K562 (cell line): ENCODE measurements around the gene ST3GAL3. TPM values are rescaled to one million over a fixed set of nuclear protein-coding genes. Genes with fewer than 3 reads are reported as not detected.

ENCODE experiments used
- ATAC-seq: fragments of 200-7000 bp; cut with Tn5 transposase; 3 replicates; pipeline ENCODE4 v1.9.1; 2020; ENCODE audit warnings: moderate library complexity
- BruUV-seq: library from RNA; stranded (reverse); fragments of 400-500 nt; replicated peaks from 2 replicates; lab custom pipeline; 2021; lab: Mats Ljungman, UMichigan
- CTCF ChIA-PET: fragments of 300-600 bp; formaldehyde crosslinking; extraction: SDS; loops from one replicate; lab custom pipeline; 2021; ENCODE audit warnings: low intra/inter-chr PET ratio; lab: Yijun Ruan, JAX
- POLR2A ChIA-PET: fragments of 300-600, 350-650 bp; sonication (Branson Sonifier 250); formaldehyde crosslinking; extraction: SDS; loops from one replicate; lab custom pipeline; 2021; ENCODE audit warnings: antibody characterized with exemption, inconsistent platforms; lab: Yijun Ruan, JAX
- DNase-seq, 4 experiments: peaks; one replicate each; pipeline versions ENCODE4 v3.0.0 to v3.0.0-alpha.2; 2011 to 2018; ENCODE audit warnings: low spot score in 3 of 4, mixed read lengths in 3 of 4; ENCODE audit errors: extremely low read depth in 1 of 4
- FAIRE-seq: peaks from 2 replicates; lab custom pipeline; 2011; peaks lifted over from hg19 to GRCh38; lab: Jason Lieb, UNC
- H2AFZ ChIP-seq: 2 replicates; pipeline ENCODE4 v1.6.0; 2011; ENCODE audit warnings: low read depth, low read length, control low read depth, inconsistent platforms
- H3K27ac ChIP-seq: fragments of 200-600 bp; 3 replicates; pipeline ENCODE4 v1.8.0; 2011; ENCODE audit warnings: low read depth, mild to moderate bottlenecking, control low read depth, inconsistent platforms, low read length, moderate library complexity, mixed read lengths; ENCODE audit errors: extremely low read depth
- H3K27me3 ChIP-seq, 2 experiments: fragments of 300-600 bp in 1 of 2; 2 replicates in 1 of 2; 3 replicates in 1 of 2; pipeline versions ENCODE4 v1.6.0 to v1.8.0; 2011; ENCODE audit warnings: inconsistent platforms in 2 of 2, low read length in 2 of 2, mild to moderate bottlenecking in 1 of 2, mixed read lengths in 1 of 2, moderate library complexity in 1 of 2; ENCODE audit not compliant: control insufficient read depth in 2 of 2, insufficient read depth in 2 of 2
- H3K36me3 ChIP-seq: fragments of 300-600 bp; 3 replicates; pipeline ENCODE4 v1.8.0; 2011; ENCODE audit warnings: mild to moderate bottlenecking, low read length, inconsistent platforms; ENCODE audit not compliant: control insufficient read depth, insufficient read depth
- H3K4me1 ChIP-seq, 2 experiments: fragments of 200-600 bp in 1 of 2; replicated peaks in 1 of 2; 2 replicates in 1 of 2; 3 replicates in 1 of 2; pipeline versions ENCODE4 v1.5.1 to v1.8.0; 2011; ENCODE audit warnings: inconsistent platforms in 2 of 2, low read length in 2 of 2, mild to moderate bottlenecking in 1 of 2, mixed read lengths in 1 of 2, moderate library complexity in 1 of 2; ENCODE audit not compliant: control insufficient read depth in 2 of 2, insufficient read depth in 2 of 2
- H3K4me2 ChIP-seq: 2 replicates; pipeline ENCODE4 v1.6.1; 2011; ENCODE audit warnings: low read length, control low read depth, inconsistent platforms, mixed read lengths; ENCODE audit not compliant: insufficient read depth
- H3K4me3 ChIP-seq: fragments of 200-600 bp; sonication (generic), shearing (Covaris generic); 2 replicates; pipeline ENCODE4 v1.5.1; 2016; ENCODE audit warnings: control low read depth, inconsistent platforms
- H3K79me2 ChIP-seq: fragments of 200-600 bp; 3 replicates; pipeline ENCODE4 v1.8.0; 2011; ENCODE audit warnings: low read length, inconsistent platforms; ENCODE audit not compliant: control insufficient read depth, insufficient read depth
- H3K9ac ChIP-seq, 2 experiments: 2 replicates each; pipeline versions ENCODE4 v1.6.0 to v1.6.1; 2011; ENCODE audit warnings: low read depth in 2 of 2, low read length in 2 of 2, control low read depth in 1 of 2, inconsistent platforms in 1 of 2, mild to moderate bottlenecking in 1 of 2, mixed read lengths in 1 of 2; ENCODE audit not compliant: insufficient read depth in 1 of 2
- H3K9me1 ChIP-seq: one replicate; pipeline ENCODE4 v1.6.0; 2011; ENCODE audit warnings: inconsistent platforms, mild to moderate bottlenecking, low read length, moderate library complexity; ENCODE audit not compliant: control insufficient read depth, insufficient read depth
- H3K9me3 ChIP-seq: replicated peaks from 2 replicates; pipeline ENCODE4 v1.5.1; 2011; ENCODE audit warnings: low read depth, low read length, inconsistent platforms; ENCODE audit not compliant: control insufficient read depth, insufficient read depth
- H4K20me1 ChIP-seq: replicated peaks from 2 replicates; pipeline ENCODE4 v1.6.1; 2011; ENCODE audit warnings: low read length, inconsistent platforms, mixed read lengths; ENCODE audit not compliant: control insufficient read depth, insufficient read depth
- CSDE1 ChIP-seq, 2 experiments: fragments of 450-650 bp; IDR thresholded peaks; 2 replicates each; pipeline ENCODE4 v1.6.1; 2016; ENCODE audit warnings: mild to moderate bottlenecking in 1 of 2
- CXXC5 ChIP-seq: fragments of 250-450 bp; sonication (Bioruptor Pico); IDR thresholded peaks from 2 replicates; pipeline ENCODE4 v1.8.0; 2022; ENCODE audit warnings: inconsistent platforms, mild to moderate bottlenecking, moderate library complexity
- KLF16 ChIP-seq: IDR thresholded peaks from 2 replicates; pipeline ENCODE4 v1.6.1; 2016; ENCODE audit warnings: antibody characterized with exemption
- L3MBTL2 ChIP-seq: fragments of 450-650 bp; IDR thresholded peaks from 2 replicates; pipeline ENCODE4 v1.6.1; 2016; ENCODE audit warnings: mild to moderate bottlenecking, moderate library complexity
- POLR2AphosphoS5 ChIP-seq: IDR thresholded peaks from 2 replicates; pipeline ENCODE4 v1.6.1; 2011; ENCODE audit warnings: mild to moderate bottlenecking, low read depth, low read length, moderate library complexity; ENCODE audit not compliant: control insufficient read depth, insufficient read depth
- SAP30 ChIP-seq: fragments of 200-600 bp; sonication (generic); IDR thresholded peaks from 2 replicates; pipeline ENCODE4 v1.6.1; 2012; ENCODE audit warnings: borderline replicate concordance, low read depth, mild to moderate bottlenecking, moderate library complexity, low read length, control low read depth, inconsistent platforms; ENCODE audit not compliant: insufficient read depth, poor library complexity, severe bottlenecking
- SMARCA5 ChIP-seq: fragments of 450-650 bp; IDR thresholded peaks from 2 replicates; pipeline ENCODE4 v1.6.1; 2016
- SMARCB1 ChIP-seq: IDR thresholded peaks from 2 replicates; pipeline ENCODE4 v1.6.1; 2011; ENCODE audit warnings: improper control_type of control experiment, low read depth; ENCODE audit not compliant: insufficient read length
- SRSF1 ChIP-seq: fragments of 200-400 bp; formaldehyde crosslinking; IDR thresholded peaks from 2 replicates; pipeline ENCODE4 v1.6.1; 2017; ENCODE audit warnings: mild to moderate bottlenecking, low read depth, low read length, moderate library complexity
- TAF7 ChIP-seq: fragments of 450-650 bp; IDR thresholded peaks from 2 replicates; pipeline ENCODE4 v1.6.1; 2016; ENCODE audit warnings: missing genetic modification characterization, missing compliant biosample characterization
- ZNF134 ChIP-seq: fragments of 250-450 bp; sonication (Bioruptor Pico); conservative IDR thresholded peaks from 2 replicates; pipeline ENCODE4 v1.4.0; 2020
- ZNF184 ChIP-seq: sonication (generic); formaldehyde crosslinking; IDR thresholded peaks from 2 replicates; pipeline ENCODE4 v1.5.0; 2020; ENCODE audit warnings: missing genetic modification reagents
- ZNF232 ChIP-seq: sonication (generic); formaldehyde crosslinking; IDR thresholded peaks from 2 replicates; pipeline ENCODE4 v1.8.0; 2022; ENCODE audit warnings: mild to moderate bottlenecking, missing genetic modification reagents
- ZNF311 ChIP-seq: fragments of 250-450 bp; sonication (Bioruptor Pico); IDR thresholded peaks from 2 replicates; pipeline ENCODE4 v1.4.0; 2020; ENCODE audit warnings: mild to moderate bottlenecking, moderate library complexity
- ZNF316 ChIP-seq: fragments of 450-650 bp; IDR thresholded peaks from 2 replicates; pipeline ENCODE4 v1.6.1; 2016
- ZNF449 ChIP-seq: fragments of 250-450 bp; sonication (Bioruptor Pico); IDR thresholded peaks from 2 replicates; pipeline ENCODE4 v1.8.0; 2022; ENCODE audit warnings: moderate library complexity, mild to moderate bottlenecking, inconsistent platforms
- ZNF518B ChIP-seq: fragments of 250-450 bp; sonication (Bioruptor Pico); IDR thresholded peaks from 2 replicates; pipeline ENCODE4 v1.5.0; 2021; ENCODE audit warnings: mild to moderate bottlenecking, moderate library complexity
- ZNF57 ChIP-seq: fragments of 450-650 bp; formaldehyde crosslinking; IDR thresholded peaks from 2 replicates; pipeline ENCODE4 v1.4.0; 2020; ENCODE audit warnings: mild to moderate bottlenecking, moderate library complexity
- WGBS: fragments of 100-300 bp; shearing (Covaris generic); methylation state at CpG from one replicate; pipeline ENCODE4 v1.1.6; 2016; ENCODE audit warnings: low coverage, mixed read lengths; ENCODE audit not compliant: insufficient coverage; ENCODE audit errors: missing lambda C conversion rate; 5-methylcytosine and 5-hydroxymethylcytosine counted together
- in situ Hi-C: fragments of 300-500 bp; cut with MboI; formaldehyde crosslinking; loops from 4 replicates; pipeline ENCODE4 v1.15.0; 2018; ENCODE audit warnings: inconsistent platforms, mixed read lengths
- intact Hi-C: fragments of 100-400 bp; cut with micrococcal nuclease; formaldehyde crosslinking; loops from 2 replicates; pipeline ENCODE4 v1.14.2; 2022
- polyA plus RNA-seq, 8 experiments: library from polyadenylated mRNA; depleted of rRNA in 4 of 8; stranded (reverse) in 5 of 8; unstranded in 3 of 8; fragments of >200 nt; fragmentation: Nextera tagmentation in 2 of 8; fragmentation: Illumina TruSeq in 1 of 8; extraction: Ambion mirVana in 2 of 8; extraction: Trizol in 1 of 8; gene quantifications; 2 replicates each; pipeline versions ENCODE4 v1.2.1 to v1.2.3, GENCODE V29; 2011 to 2014; ENCODE audit warnings: inconsistent platforms in 1 of 8, missing spikeins in 1 of 8
- total RNA-seq, 7 experiments: library from RNA; depleted of rRNA in 6 of 7; stranded (reverse); fragments of >200 nt in 6 of 7; fragmentation: Illumina TruSeq in 2 of 7; extraction: Trizol in 2 of 7; gene quantifications; 2 replicates each; pipeline versions ENCODE4 v1.2.1 to v1.2.3, GENCODE V29; 2011 to 2021; ENCODE audit warnings: low replicate concordance in 1 of 7
- TF ChIP-seq, protein P1 (sequence below): fragments of 250-450 bp; sonication (Bioruptor Pico); IDR thresholded peaks from 2 replicates; pipeline ENCODE4 v1.4.0; 2020; ENCODE audit warnings: borderline replicate concordance

Gene ST3GAL3
- total and polyA plus RNA-seq, 9 of the 15 experiments (the other 6 are each of a cell fraction or from before 2014, with no cell fraction given) = 1.2 to 18.9 (median 11.0) TPM

DNA sequence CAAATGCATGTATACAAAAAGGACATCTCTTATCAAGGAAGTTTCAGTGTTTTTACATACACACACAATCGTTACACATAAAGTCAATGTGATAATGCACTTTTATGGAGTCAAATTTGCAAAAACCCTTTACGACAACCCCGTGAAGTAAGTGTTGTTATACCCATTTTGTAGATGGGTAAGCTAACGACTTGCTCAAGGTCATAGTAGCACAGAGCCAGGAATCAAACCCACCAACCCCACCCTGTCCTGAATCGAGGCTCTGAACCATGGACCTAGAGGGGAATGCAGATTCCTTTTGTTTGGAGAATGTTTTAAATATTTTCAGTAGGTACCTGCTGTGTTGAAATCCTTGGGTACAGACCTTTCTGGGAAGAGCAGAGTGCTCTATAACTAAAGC is 148.9 kb downstream of the ST3GAL3 start:
- no peak for DNase-seq
- Histone ChIP-seq H4K20me1 (no peaks in the 10 kb centered on the region; the same call in 1 of the 2 replicates), H3K9ac (no peak overlapping the region), H3K79me2 (no peaks in the 10 kb centered on the region), H3K9me3 (no peaks in the 10 kb centered on the region), H3K4me1 (peaks cover 0 to 2% of the 10 kb centered on the region in 2 experiments; a peak in 2 of 5 replicates), H3K27ac (no peak overlapping the region), H3K4me2 (no peak overlapping the region), H3K4me3 (no peak overlapping the region), H2AFZ (no peak overlapping the region), H3K9me1 (no peaks in the 10 kb centered on the region), H3K27me3 (no peaks in the 10 kb centered on the region), H3K36me3 (peaks cover 11% of the 10 kb centered on the region; the same call in 1 of the 3 replicates)
- in situ Hi-C loops (no loop called here), intact Hi-C loops (no loop called here)
- FAIRE-seq = peak; percentile 23
- ATAC-seq = no peak
- WGBS = 67% methylated on average over 5 of the region's 5 CpGs
- ChIA-PET POLR2A (interaction anchor here (1.2 kb wide), 1 partner anchor 17 kb away, joined by 3 read pairs; no protein-coding TSS in a partner anchor), CTCF (no interaction called here)
- no TSS peak for BruUV-seq
- TF ChIP-seq ZNF232 = 0 out of 2 replicates have a peak, but pooled peaks have one; percentile 5
- no peak for TF ChIP-seq ZNF518B (CRISPR knock-in tag)
- no peak for TF ChIP-seq ZNF449
- TF ChIP-seq ZNF184 = no peak
- TF ChIP-seq CXXC5 (CRISPR knock-in tag) = no peak
- TF ChIP-seq POLR2AphosphoS5 = no peak
- no peak for TF ChIP-seq KLF16
- TF ChIP-seq, protein P1, sequence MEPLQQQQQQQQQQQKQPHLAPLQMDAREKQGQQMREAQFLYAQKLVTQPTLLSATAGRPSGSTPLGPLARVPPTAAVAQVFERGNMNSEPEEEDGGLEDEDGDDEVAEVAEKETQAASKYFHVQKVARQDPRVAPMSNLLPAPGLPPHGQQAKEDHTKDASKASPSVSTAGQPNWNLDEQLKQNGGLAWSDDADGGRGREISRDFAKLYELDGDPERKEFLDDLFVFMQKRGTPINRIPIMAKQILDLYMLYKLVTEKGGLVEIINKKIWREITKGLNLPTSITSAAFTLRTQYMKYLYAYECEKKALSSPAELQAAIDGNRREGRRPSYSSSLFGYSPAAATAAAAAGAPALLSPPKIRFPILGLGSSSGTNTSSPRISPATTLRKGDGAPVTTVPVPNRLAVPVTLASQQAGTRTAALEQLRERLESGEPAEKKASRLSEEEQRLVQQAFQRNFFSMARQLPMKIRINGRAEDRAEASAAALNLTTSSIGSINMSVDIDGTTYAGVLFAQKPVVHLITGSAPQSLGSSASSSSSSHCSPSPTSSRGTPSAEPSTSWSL = no peak
- TF ChIP-seq ZNF311 (CRISPR knock-in tag) = no peak
- 0 out of 2 replicates have a peak, but pooled peaks have one; percentile 20 for TF ChIP-seq SMARCA5
- TF ChIP-seq L3MBTL2 = no peak
- no peak for TF ChIP-seq SRSF1
- TF ChIP-seq CSDE1 (IDR thresholded peaks at IDR 0.05) = no peak
- no peak for TF ChIP-seq SMARCB1
- no peak for TF ChIP-seq ZNF316
- no peak for TF ChIP-seq ZNF134 (CRISPR knock-in tag)
- TF ChIP-seq ZNF57 (CRISPR knock-in tag) = no peak
- no peak for TF ChIP-seq TAF7 (tag)
- no peak for TF ChIP-seq SAP30
